Neural cell (in vitro differentiated cells): Measurements from ENCODE around the gene GGCT. TPM values are rescaled to one million over a fixed set of nuclear protein-coding genes. Genes with fewer than 3 reads are reported as not detected.

Experiments used
- H2AFZ ChIP-seq: fragments of 200-600, 300-800 bp; sonication (generic), shearing (Covaris generic); 2 replicates; pipeline ENCODE4 v1.6.0; 2014; ENCODE audit warnings: low read depth, mild to moderate bottlenecking, antibody characterized with exemption, low read length, moderate library complexity
- H3F3A ChIP-seq: fragments of 200-600 bp; shearing (Covaris generic); 2 replicates; pipeline ENCODE4 v1.6.1; 2016; ENCODE audit warnings: mild to moderate bottlenecking, moderate library complexity, mixed read lengths, antibody characterized with exemption, low read length; ENCODE audit not compliant: insufficient read depth, poor library complexity, severe bottlenecking
- H3K27ac ChIP-seq: fragments of 200-600, 300-800 bp; sonication (generic), shearing (Covaris generic); 2 replicates; pipeline ENCODE4 v1.5.1; 2014; ENCODE audit warnings: mild to moderate bottlenecking, low read length, moderate library complexity
- H3K27me3 ChIP-seq: fragments of 300-800, 200-600 bp; sonication (generic), shearing (Covaris generic); 2 replicates; pipeline ENCODE4 v1.6.0; 2014; ENCODE audit warnings: mild to moderate bottlenecking, low read depth, low read length, moderate library complexity; ENCODE audit not compliant: insufficient read depth
- H3K36me3 ChIP-seq: fragments of 300-800, 200-600 bp; sonication (generic), shearing (Covaris generic); 2 replicates; pipeline ENCODE4 v1.5.1; 2014; ENCODE audit warnings: mild to moderate bottlenecking, antibody characterized with exemption, low read length, moderate library complexity; ENCODE audit not compliant: insufficient read depth
- H3K4me2 ChIP-seq: fragments of 300-800, 200-600 bp; sonication (generic), shearing (Covaris generic); 2 replicates; pipeline ENCODE4 v1.6.0; 2014; ENCODE audit warnings: mild to moderate bottlenecking, low read length
- H3K4me3 ChIP-seq: fragments of 300-800, 200-600 bp; sonication (generic), shearing (Covaris generic); 2 replicates; pipeline ENCODE4 v1.5.1; 2014; ENCODE audit warnings: mild to moderate bottlenecking, low read length, moderate library complexity
- H3K79me2 ChIP-seq: fragments of 200-600 bp; shearing (Covaris generic); replicated peaks from 2 replicates; pipeline ENCODE4 v1.6.0; 2014; ENCODE audit warnings: mild to moderate bottlenecking, low read length, moderate library complexity; ENCODE audit not compliant: insufficient read depth
- H3K9ac ChIP-seq: fragments of 300-800, 200-600 bp; sonication (generic), shearing (Covaris generic); 2 replicates; pipeline ENCODE4 v1.6.1; 2016; ENCODE audit warnings: mild to moderate bottlenecking, low read length, mixed read lengths
- H3K9me2 ChIP-seq: fragments of 200-600 bp; shearing (Covaris generic); 2 replicates; pipeline ENCODE4 v1.6.1; 2016; ENCODE audit warnings: mild to moderate bottlenecking, low read length, mixed read lengths; ENCODE audit not compliant: insufficient read depth
- H3K9me3 ChIP-seq: fragments of 200-600, 300-800 bp; sonication (generic), shearing (Covaris generic); 2 replicates; pipeline ENCODE4 v1.6.1; 2016; ENCODE audit warnings: mild to moderate bottlenecking, mixed run types, low read length, moderate library complexity, mixed read lengths
- H4K20me1 ChIP-seq: fragments of 200-600 bp; shearing (Covaris generic); 2 replicates; pipeline ENCODE4 v1.6.1; 2016; ENCODE audit warnings: mild to moderate bottlenecking, mixed run types; ENCODE audit not compliant: insufficient read depth
- EP300 ChIP-seq: fragments of 450-650 bp; conservative IDR thresholded peaks from 2 replicates; pipeline ENCODE4 v1.6.1; 2014; ENCODE audit warnings: antibody characterized with exemption, mild to moderate bottlenecking, moderate library complexity; ENCODE audit not compliant: poor library complexity, severe bottlenecking
- EZH2 ChIP-seq: fragments of 200-600, 300-800 bp; shearing (Covaris generic), sonication (generic); IDR thresholded peaks from 2 replicates; pipeline ENCODE4 v1.6.1; 2014; ENCODE audit warnings: antibody characterized with exemption, low read length, borderline replicate concordance, mild to moderate bottlenecking; ENCODE audit not compliant: insufficient read depth, poor library complexity, severe bottlenecking
- MXI1 ChIP-seq: fragments of 450-650 bp; conservative IDR thresholded peaks from 2 replicates; pipeline ENCODE4 v1.6.1; 2014; ENCODE audit warnings: antibody characterized with exemption, mild to moderate bottlenecking; ENCODE audit not compliant: poor library complexity, severe bottlenecking
- POLR2AphosphoS5 ChIP-seq: IDR thresholded peaks from 2 replicates; pipeline ENCODE4 v1.6.1; 2012
- RAD21 ChIP-seq: fragments of 450-650 bp; conservative IDR thresholded peaks from 2 replicates; pipeline ENCODE4 v1.6.1; 2014; ENCODE audit warnings: antibody characterized with exemption, mild to moderate bottlenecking, moderate library complexity
- SMC3 ChIP-seq: fragments of 450-650 bp; conservative IDR thresholded peaks from 2 replicates; pipeline ENCODE4 v1.6.1; 2014; ENCODE audit warnings: antibody characterized with exemption, mild to moderate bottlenecking, moderate library complexity; ENCODE audit not compliant: poor library complexity
- TAF1 ChIP-seq: IDR thresholded peaks from 2 replicates; pipeline ENCODE4 v1.6.1; 2012; ENCODE audit warnings: low read depth
- polyA plus RNA-seq: library from polyadenylated mRNA; depleted of rRNA; stranded (reverse); fragments of >200 nt; gene quantifications from 2 replicates; pipeline ENCODE4 v1.2.3, GENCODE V29; 2014
- TF ChIP-seq, protein P1 (sequence below): IDR thresholded peaks from 2 replicates; pipeline ENCODE4 v1.6.1; 2012; ENCODE audit warnings: borderline replicate concordance
- TF ChIP-seq, protein P2 (sequence below): fragments of 450-650 bp; IDR thresholded peaks from 2 replicates; pipeline ENCODE4 v1.5.1; 2014; ENCODE audit warnings: antibody characterized with exemption, mild to moderate bottlenecking, moderate library complexity; ENCODE audit not compliant: poor library complexity, severe bottlenecking

Gene GGCT
- polyA plus RNA-seq, 1 donor from 2014 or later, result 39.8 TPM

DNA sequence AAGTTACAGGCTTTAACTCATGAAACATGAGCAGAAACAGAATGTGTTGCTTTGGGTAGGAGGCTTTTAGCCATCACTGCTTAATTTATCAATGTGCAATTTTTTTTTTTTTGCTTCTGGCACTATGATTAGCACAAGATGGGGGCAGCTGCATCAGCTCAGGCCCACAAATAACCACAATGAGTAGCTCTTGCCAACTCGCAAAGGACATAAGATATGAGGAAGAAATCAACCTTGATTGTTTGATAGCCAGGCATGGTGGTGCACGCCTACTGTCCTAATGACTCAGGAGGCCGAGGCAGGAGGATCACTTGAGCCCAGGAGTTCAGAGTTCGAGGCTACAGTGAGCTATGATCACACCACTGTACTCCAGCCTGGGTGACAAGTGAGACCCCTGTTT is 38.4 kb downstream of the GGCT start:
- Histone ChIP-seq H3K9ac (no peak overlapping the region), H3K27ac (no peak overlapping the region), H3K4me2 (no peak overlapping the region), H3K27me3 (no peaks in the 10 kb centered on the region), H3K79me2 (no peaks in the 10 kb centered on the region), H3F3A (no peaks in the 10 kb centered on the region), H2AFZ (no peak overlapping the region), H3K36me3 (no peaks in the 10 kb centered on the region), H3K4me3 (no peak overlapping the region), H4K20me1 (no peaks in the 10 kb centered on the region), H3K9me3 (no peaks in the 10 kb centered on the region), H3K9me2 (no peaks in the 10 kb centered on the region)
- TF ChIP-seq, protein P1, sequence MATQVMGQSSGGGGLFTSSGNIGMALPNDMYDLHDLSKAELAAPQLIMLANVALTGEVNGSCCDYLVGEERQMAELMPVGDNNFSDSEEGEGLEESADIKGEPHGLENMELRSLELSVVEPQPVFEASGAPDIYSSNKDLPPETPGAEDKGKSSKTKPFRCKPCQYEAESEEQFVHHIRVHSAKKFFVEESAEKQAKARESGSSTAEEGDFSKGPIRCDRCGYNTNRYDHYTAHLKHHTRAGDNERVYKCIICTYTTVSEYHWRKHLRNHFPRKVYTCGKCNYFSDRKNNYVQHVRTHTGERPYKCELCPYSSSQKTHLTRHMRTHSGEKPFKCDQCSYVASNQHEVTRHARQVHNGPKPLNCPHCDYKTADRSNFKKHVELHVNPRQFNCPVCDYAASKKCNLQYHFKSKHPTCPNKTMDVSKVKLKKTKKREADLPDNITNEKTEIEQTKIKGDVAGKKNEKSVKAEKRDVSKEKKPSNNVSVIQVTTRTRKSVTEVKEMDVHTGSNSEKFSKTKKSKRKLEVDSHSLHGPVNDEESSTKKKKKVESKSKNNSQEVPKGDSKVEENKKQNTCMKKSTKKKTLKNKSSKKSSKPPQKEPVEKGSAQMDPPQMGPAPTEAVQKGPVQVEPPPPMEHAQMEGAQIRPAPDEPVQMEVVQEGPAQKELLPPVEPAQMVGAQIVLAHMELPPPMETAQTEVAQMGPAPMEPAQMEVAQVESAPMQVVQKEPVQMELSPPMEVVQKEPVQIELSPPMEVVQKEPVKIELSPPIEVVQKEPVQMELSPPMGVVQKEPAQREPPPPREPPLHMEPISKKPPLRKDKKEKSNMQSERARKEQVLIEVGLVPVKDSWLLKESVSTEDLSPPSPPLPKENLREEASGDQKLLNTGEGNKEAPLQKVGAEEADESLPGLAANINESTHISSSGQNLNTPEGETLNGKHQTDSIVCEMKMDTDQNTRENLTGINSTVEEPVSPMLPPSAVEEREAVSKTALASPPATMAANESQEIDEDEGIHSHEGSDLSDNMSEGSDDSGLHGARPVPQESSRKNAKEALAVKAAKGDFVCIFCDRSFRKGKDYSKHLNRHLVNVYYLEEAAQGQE, result no peak
- TF ChIP-seq POLR2AphosphoS5, result no peak
- TF ChIP-seq, protein P2, sequence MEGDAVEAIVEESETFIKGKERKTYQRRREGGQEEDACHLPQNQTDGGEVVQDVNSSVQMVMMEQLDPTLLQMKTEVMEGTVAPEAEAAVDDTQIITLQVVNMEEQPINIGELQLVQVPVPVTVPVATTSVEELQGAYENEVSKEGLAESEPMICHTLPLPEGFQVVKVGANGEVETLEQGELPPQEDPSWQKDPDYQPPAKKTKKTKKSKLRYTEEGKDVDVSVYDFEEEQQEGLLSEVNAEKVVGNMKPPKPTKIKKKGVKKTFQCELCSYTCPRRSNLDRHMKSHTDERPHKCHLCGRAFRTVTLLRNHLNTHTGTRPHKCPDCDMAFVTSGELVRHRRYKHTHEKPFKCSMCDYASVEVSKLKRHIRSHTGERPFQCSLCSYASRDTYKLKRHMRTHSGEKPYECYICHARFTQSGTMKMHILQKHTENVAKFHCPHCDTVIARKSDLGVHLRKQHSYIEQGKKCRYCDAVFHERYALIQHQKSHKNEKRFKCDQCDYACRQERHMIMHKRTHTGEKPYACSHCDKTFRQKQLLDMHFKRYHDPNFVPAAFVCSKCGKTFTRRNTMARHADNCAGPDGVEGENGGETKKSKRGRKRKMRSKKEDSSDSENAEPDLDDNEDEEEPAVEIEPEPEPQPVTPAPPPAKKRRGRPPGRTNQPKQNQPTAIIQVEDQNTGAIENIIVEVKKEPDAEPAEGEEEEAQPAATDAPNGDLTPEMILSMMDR, result no peak
- TF ChIP-seq MXI1, result no peak
- no peak for TF ChIP-seq TAF1
- TF ChIP-seq EP300, result no peak
- no peak for TF ChIP-seq EZH2

GRCh38 chr7:30465811-30466180 is 38.8 kb downstream of the GGCT start:
- no peaks in the 10 kb centered on the region for H3K9me2 ChIP-seq
- no peaks in the 10 kb centered on the region for H4K20me1 ChIP-seq
- no peaks in the 10 kb centered on the region for H3K9me3 ChIP-seq
- no peaks in the 10 kb centered on the region for H3F3A ChIP-seq
- no peaks in the 10 kb centered on the region for H3K27me3 ChIP-seq
- H2AFZ ChIP-seq, result no peak overlapping the region
- no peak overlapping the region for H3K4me3 ChIP-seq
- no peak overlapping the region for H3K27ac ChIP-seq
- no peaks in the 10 kb centered on the region for H3K79me2 ChIP-seq
- H3K9ac ChIP-seq, result no peak overlapping the region
- H3K4me2 ChIP-seq, result no peak overlapping the region
- TF ChIP-seq, protein P2, result no peak
- TF ChIP-seq, protein P1, result no peak
- TF ChIP-seq RAD21 (no peak), EZH2 (no peak), EP300 (no peak), POLR2AphosphoS5 (no peak), TAF1 (no peak), SMC3 (no peak), MXI1 (no peak)
- no peaks in the 10 kb centered on the region for H3K36me3 ChIP-seq
